A673 (cell line): ENCODE data around the gene EEIG2. TPM values are rescaled to one million over a fixed set of nuclear protein-coding genes. Genes with fewer than 3 reads are reported as not detected.

Source experiments
- BruUV-seq: library from RNA; stranded (reverse); fragments of 400-500 nt; replicated peaks from 2 replicates; lab custom pipeline; 2021; lab: Mats Ljungman, UMichigan
- CTCF ChIA-PET: fragments of 300-600 bp; sonication (Branson Sonifier 250); formaldehyde crosslinking; loops from one replicate; lab custom pipeline; 2022; ENCODE audit warnings: antibody characterized with exemption; lab: Charles Lee
- POLR2A ChIA-PET: fragments of 300-600 bp; sonication (Branson Sonifier 250); formaldehyde crosslinking; loops from one replicate; lab custom pipeline; 2022; ENCODE audit warnings: antibody characterized with exemption; ENCODE audit not compliant: low non-redundant PET; lab: Charles Lee
- DNase-seq: peaks from one replicate; pipeline ENCODE4 v3.0.0-alpha.2; 2015; ENCODE audit warnings: low spot score
- H3K27ac ChIP-seq: fragments of 200-600 bp; sonication (generic); 2 replicates; pipeline ENCODE4 v1.5.1; 2016; ENCODE audit warnings: mixed run types, low read depth, mild to moderate bottlenecking, mixed read lengths, antibody characterized with exemption, low read length; ENCODE audit not compliant: poor library complexity, severe bottlenecking
- H3K27me3 ChIP-seq: fragments of 200-600 bp; sonication (generic); replicated peaks from 2 replicates; pipeline ENCODE4 v1.6.1; 2017; ENCODE audit warnings: mixed run types, low read depth, mild to moderate bottlenecking, mixed read lengths, antibody characterized with exemption, low read length; ENCODE audit not compliant: insufficient read depth, poor library complexity
- H3K36me3 ChIP-seq: fragments of 200-600 bp; sonication (generic); 2 replicates; pipeline ENCODE4 v1.6.1; 2016; ENCODE audit warnings: mixed run types, mild to moderate bottlenecking, mixed read lengths, antibody characterized with exemption, low read length; ENCODE audit not compliant: insufficient read depth, poor library complexity, severe bottlenecking
- H3K4me1 ChIP-seq: fragments of 200-600 bp; sonication (generic); 2 replicates; pipeline ENCODE4 v1.6.1; 2017; ENCODE audit warnings: mixed run types, mild to moderate bottlenecking, mixed read lengths, antibody characterized with exemption, low read length; ENCODE audit not compliant: insufficient read depth, poor library complexity, severe bottlenecking
- H3K4me3 ChIP-seq: fragments of 200-600 bp; sonication (generic); 2 replicates; pipeline ENCODE4 v1.5.1; 2016; ENCODE audit warnings: low read depth, mixed run types, mild to moderate bottlenecking, mixed read lengths, low read length; ENCODE audit not compliant: poor library complexity, severe bottlenecking
- H3K9me3 ChIP-seq: fragments of 200-600 bp; sonication (generic); 2 replicates; pipeline ENCODE4 v1.6.1; 2016; ENCODE audit warnings: mixed run types, low read depth, mild to moderate bottlenecking, mixed read lengths, antibody characterized with exemption, low read length; ENCODE audit not compliant: poor library complexity, severe bottlenecking
- EZH2 ChIP-seq: fragments of 200-600 bp; sonication (generic); IDR thresholded peaks from 2 replicates; pipeline ENCODE4 v1.6.1; 2017; ENCODE audit warnings: borderline replicate concordance, low read depth, mild to moderate bottlenecking, mixed read lengths, antibody characterized with exemption, low read length; ENCODE audit not compliant: poor library complexity, severe bottlenecking
- intact Hi-C: fragments of 100-400 bp; cut with micrococcal nuclease; formaldehyde crosslinking; loops from one replicate; pipeline ENCODE4 v1.10.0; 2022; ENCODE audit not compliant: unreplicated experiment
- total RNA-seq: library from RNA; stranded (reverse); gene quantifications from 2 replicates; pipeline ENCODE4 v1.2.3, GENCODE V29; 2021
- TF ChIP-seq, protein P1 (sequence below): fragments of 300-800, 200-600 bp; sonication (generic); conservative IDR thresholded peaks from 2 replicates; pipeline ENCODE4 v1.5.1; 2017; ENCODE audit warnings: low read depth, mild to moderate bottlenecking, antibody characterized with exemption, low read length, moderate library complexity, mixed read lengths

The EEIG2 gene
- total RNA-seq, 1 experiment from 2014 or later, result 14.6 TPM

DNA sequence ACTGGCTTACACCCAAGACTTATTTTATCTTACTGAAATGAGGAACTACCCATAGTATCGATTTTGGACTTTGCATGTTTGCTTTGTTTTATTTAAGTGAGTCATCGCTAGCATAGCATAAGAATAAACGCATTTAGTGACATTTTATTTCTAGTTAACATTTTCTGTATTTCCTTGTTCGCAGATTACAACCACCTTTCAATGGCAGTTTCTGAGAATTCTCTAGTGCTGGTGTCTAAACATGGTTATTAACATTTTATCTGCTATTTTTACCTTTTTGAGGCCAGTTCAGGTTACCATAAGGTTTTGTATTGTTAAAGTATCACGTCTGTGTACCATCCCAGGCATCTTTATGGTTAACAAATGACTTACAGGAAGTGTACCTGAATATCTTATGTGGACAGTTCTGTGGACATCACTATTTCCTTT is 24.5 kb downstream of the EEIG2 start:
- no peak for DNase-seq
- POLR2A ChIA-PET, result no interaction called here

DNA sequence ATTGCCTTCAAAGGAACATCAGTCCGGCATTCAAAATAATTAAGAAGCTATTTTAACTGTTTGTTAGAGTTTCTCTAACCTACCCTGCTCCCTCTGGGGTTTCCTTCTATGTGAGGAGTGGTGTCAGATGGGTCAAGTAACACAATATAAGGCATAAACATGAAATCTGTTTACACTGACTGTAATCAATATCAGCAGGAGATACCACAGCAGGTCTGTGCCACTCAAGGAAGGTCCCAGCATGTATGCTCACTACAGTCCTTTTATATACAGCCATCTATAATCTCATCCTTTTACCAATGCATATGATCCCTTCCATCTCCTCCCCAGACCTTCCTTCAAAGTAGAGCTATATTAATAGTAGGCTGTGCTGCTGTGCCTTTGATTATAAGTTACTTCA is 25.4 kb downstream of the EEIG2 start:
- H3K27me3 ChIP-seq, result no peaks in the 10 kb centered on the region
- BruUV-seq, result no TSS peak
- POLR2A ChIA-PET, result no interaction called here
- intact Hi-C loops, result no loop called here
- peak; percentile 32 for DNase-seq
- peaks cover 9% of the 10 kb centered on the region for H3K9me3 ChIP-seq
- CTCF ChIA-PET, result interaction anchor here (1.4 kb wide), 1 partner anchor 25 kb away, joined by 6 read pairs; the partner anchor contains the start of gene EEIG2
- no peak for TF ChIP-seq EZH2
- TF ChIP-seq, protein P1, sequence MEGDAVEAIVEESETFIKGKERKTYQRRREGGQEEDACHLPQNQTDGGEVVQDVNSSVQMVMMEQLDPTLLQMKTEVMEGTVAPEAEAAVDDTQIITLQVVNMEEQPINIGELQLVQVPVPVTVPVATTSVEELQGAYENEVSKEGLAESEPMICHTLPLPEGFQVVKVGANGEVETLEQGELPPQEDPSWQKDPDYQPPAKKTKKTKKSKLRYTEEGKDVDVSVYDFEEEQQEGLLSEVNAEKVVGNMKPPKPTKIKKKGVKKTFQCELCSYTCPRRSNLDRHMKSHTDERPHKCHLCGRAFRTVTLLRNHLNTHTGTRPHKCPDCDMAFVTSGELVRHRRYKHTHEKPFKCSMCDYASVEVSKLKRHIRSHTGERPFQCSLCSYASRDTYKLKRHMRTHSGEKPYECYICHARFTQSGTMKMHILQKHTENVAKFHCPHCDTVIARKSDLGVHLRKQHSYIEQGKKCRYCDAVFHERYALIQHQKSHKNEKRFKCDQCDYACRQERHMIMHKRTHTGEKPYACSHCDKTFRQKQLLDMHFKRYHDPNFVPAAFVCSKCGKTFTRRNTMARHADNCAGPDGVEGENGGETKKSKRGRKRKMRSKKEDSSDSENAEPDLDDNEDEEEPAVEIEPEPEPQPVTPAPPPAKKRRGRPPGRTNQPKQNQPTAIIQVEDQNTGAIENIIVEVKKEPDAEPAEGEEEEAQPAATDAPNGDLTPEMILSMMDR, result no peak
- no peaks in the 10 kb centered on the region for H3K36me3 ChIP-seq
- peaks cover 58% of the 10 kb centered on the region for H3K4me1 ChIP-seq
- peak overlapping the region; percentile 83 for H3K27ac ChIP-seq
- H3K4me3 ChIP-seq, result peak overlapping the region; percentile 24

More for the DNA sequence above, 24.5 kb downstream of the EEIG2 start:
- H3K27me3 ChIP-seq, result no peaks in the 10 kb centered on the region
- H3K36me3 ChIP-seq, result no peaks in the 10 kb centered on the region
- H3K9me3 ChIP-seq, result peaks cover 16% of the 10 kb centered on the region
- peak overlapping the region; percentile 83 for H3K27ac ChIP-seq
- H3K4me3 ChIP-seq, result peak overlapping the region; percentile 24
- BruUV-seq, result no TSS peak
- H3K4me1 ChIP-seq, result peaks cover 49% of the 10 kb centered on the region
- intact Hi-C loops, result no loop called here
- no peak for TF ChIP-seq EZH2
- TF ChIP-seq, protein P1, result no peak
- CTCF ChIA-PET, result no interaction called here

- Histone ChIP-seq H3K27me3 (no peaks in the 10 kb centered on the region), H3K4me1 (peaks cover 60% of the 10 kb centered on the region), H3K9me3 (no peaks in the 10 kb centered on the region), H3K36me3 (no peaks in the 10 kb centered on the region), H3K4me3 (peak overlapping the region; percentile 17), H3K27ac (peak overlapping the region; percentile 79)
- POLR2A ChIA-PET, result no interaction called here
- TF ChIP-seq, protein P1, result no peak
- no peak for TF ChIP-seq EZH2
- no TSS peak for BruUV-seq
- CTCF ChIA-PET, result no interaction called here
- intact Hi-C loops, result loop anchor here (5.0 kb wide), 1 partner anchor 52 kb away; no protein-coding TSS in a partner anchor
- peak; percentile 65 for DNase-seq
These were observed 30.5 kb downstream of the EEIG2 start for GRCh38 chr1:108590441-108590840.
